Right lobe of liver (tissue), 4 donors: ENCODE results near the gene HSD17B4.

Experiments used
- CTCF ChIP-seq, 4 donors: fragments of 200-600 bp in 3 of 4; fragments of 450-650 bp in 1 of 4; IDR thresholded peaks; one replicate each; pipeline versions ENCODE4 v1.5.1 to v1.8.0; 2016 to 2022; ENCODE audit warnings: antibody characterized with exemption in 4 of 4, mild to moderate bottlenecking in 2 of 4
- POLR2A ChIP-seq: fragments of 450-650 bp; IDR thresholded peaks from one replicate; pipeline ENCODE4 v1.6.1; 2017; ENCODE audit warnings: antibody characterized with exemption, mild to moderate bottlenecking
- donor health status: DM: no; HTN: no; CAD: no.
- donor health status: DM: no; HTN: no; CAD: no.
- donor health status: DM: no; HTN: yes; CAD: no.

DNA sequence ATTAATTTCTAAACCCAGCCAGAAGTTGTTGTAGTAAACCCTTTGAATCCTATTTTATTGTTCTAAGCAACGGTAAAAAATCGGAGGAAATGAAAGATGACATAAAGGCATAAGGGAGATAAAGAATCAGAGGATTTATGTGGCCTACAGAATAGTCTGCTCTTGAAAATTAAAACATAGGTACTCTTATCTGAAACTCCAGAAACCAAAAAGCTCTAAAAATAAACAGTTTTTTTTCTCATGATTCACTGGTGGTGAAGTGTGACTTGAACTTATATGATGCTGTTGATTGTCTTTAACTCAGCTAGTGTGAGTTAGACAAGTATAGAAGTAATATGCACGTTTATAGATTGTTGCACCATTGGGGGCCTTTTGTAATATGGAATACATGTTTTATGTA lies 80.3 kb downstream of the HSD17B4 start:
- no peak for TF ChIP-seq CTCF (IDR thresholded peaks at IDR 0.05)
- TF ChIP-seq POLR2A: no peak
